Activated naive CD4-positive, alpha-beta T cell treated with anti-CD3 and anti-CD28 coated beads, Interleukin-2, amount 10 ng/mL, durations not matched to agents 7 days and 5 days (primary cell): Measurements from ENCODE around the gene NPAS3.

ENCODE experiments used
- CTCF ChIA-PET: fragments of 350-600 bp; sonication (Branson Sonifier 250); formaldehyde crosslinking; loops from one replicate; lab custom pipeline; 2021; ENCODE audit warnings: antibody characterized with exemption; lab: Charles Lee
- DNase-seq: peaks from one replicate; pipeline ENCODE4 v3.0.0-alpha.2; 2020
- H3K27ac Mint-ChIP-seq: one replicate; pipeline ENCODE4 v1.8.0; 2021; ENCODE audit warnings: mild to moderate bottlenecking, moderate library complexity, mixed read lengths
- H3K27me3 Mint-ChIP-seq: one replicate; pipeline ENCODE4 v1.8.0; 2021; ENCODE audit warnings: mild to moderate bottlenecking, mixed read lengths
- H3K36me3 Mint-ChIP-seq: one replicate; pipeline ENCODE4 v1.8.0; 2021; ENCODE audit warnings: mixed read lengths
- H3K4me1 Mint-ChIP-seq: one replicate; pipeline ENCODE4 v1.8.0; 2021; ENCODE audit warnings: mixed read lengths
- H3K4me3 Mint-ChIP-seq: one replicate; pipeline ENCODE4 v1.8.0; 2021; ENCODE audit warnings: mild to moderate bottlenecking, moderate library complexity, mixed read lengths
- H3K9me3 Mint-ChIP-seq: one replicate; pipeline ENCODE4 v1.8.0; 2021; ENCODE audit warnings: mixed read lengths

NPAS3 gene

DNA sequence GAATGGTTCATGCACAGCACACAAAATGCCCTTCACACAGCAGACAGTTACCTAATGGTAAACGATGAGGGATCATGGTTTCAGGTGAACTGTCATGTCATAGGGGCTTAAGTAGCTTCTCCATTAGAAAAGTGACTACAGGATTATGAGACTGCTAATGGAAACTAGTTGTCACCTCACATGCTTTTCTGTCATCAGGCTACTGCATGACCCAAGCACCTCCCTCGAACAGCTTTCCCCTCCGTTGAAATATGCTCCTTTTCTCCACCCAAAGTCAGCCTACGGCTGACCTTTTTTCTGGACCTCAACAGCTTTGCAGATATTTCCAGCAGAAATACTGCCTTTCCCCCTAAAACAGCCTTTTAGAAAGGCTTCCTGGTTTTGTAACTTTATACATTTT, 544.9 kb downstream of the NPAS3 start:
- no peak for DNase-seq
- H3K9me3 Mint-ChIP-seq = no peaks in the 10 kb centered on the region
- peaks cover 8% of the 10 kb centered on the region for H3K27me3 Mint-ChIP-seq
- no peak overlapping the region for H3K27ac Mint-ChIP-seq
- H3K4me1 Mint-ChIP-seq = no peaks in the 10 kb centered on the region
- no peak overlapping the region for H3K4me3 Mint-ChIP-seq
- no peaks in the 10 kb centered on the region for H3K36me3 Mint-ChIP-seq
- CTCF ChIA-PET = no interaction called here

GRCh38 chr14:33484264-33484663, 545.6 kb downstream of the NPAS3 start:
- Mint-ChIP-seq H3K27me3 (peaks cover 8% of the 10 kb centered on the region), H3K4me3 (no peak overlapping the region)

DNA sequence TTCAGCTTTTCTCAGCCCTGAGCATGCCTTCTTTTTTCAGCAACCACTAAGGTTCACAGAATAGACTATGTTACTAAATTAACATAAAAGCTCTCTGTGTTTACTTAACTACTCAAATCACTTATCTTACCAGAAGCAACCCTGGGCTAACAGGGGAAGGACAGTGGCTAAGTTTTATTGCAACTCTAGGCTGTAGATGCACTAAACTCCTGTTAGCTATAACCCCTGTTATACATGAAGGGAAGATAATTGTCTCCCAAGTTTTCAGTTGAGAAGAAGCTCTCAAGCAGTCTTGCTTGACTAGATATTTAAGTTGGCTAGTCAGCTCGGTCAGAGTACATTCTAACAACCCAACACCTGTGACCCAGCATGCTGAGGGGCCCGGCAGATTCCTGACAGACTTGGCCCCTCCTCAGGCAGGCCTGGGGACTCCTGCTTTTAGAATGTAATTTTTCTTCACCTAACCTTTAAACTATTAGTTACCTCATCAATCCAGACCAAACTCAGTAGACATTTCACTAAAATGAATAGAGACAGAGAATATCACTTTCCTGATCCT, 547.7 kb downstream of the NPAS3 start:
- CTCF ChIA-PET = no interaction called here
- no peak for DNase-seq
- H3K27ac Mint-ChIP-seq = no peak overlapping the region
- H3K4me1 Mint-ChIP-seq = no peaks in the 10 kb centered on the region
- H3K36me3 Mint-ChIP-seq = no peaks in the 10 kb centered on the region
- peaks cover 8% of the 10 kb centered on the region for H3K27me3 Mint-ChIP-seq
- H3K9me3 Mint-ChIP-seq = no peaks in the 10 kb centered on the region
- no peak overlapping the region for H3K4me3 Mint-ChIP-seq

More at GRCh38 chr14:33484264-33484663, 545.6 kb downstream of the NPAS3 start:
- no peak overlapping the region for H3K27ac Mint-ChIP-seq
- H3K9me3 Mint-ChIP-seq = no peaks in the 10 kb centered on the region
- CTCF ChIA-PET = no interaction called here
- H3K4me1 Mint-ChIP-seq = no peaks in the 10 kb centered on the region
- no peak for DNase-seq
- H3K36me3 Mint-ChIP-seq = no peaks in the 10 kb centered on the region

GRCh38 chr14:33488582-33488981, 549.9 kb downstream of the NPAS3 start:
- Mint-ChIP-seq H3K27ac (no peak overlapping the region), H3K9me3 (no peaks in the 10 kb centered on the region), H3K36me3 (no peaks in the 10 kb centered on the region), H3K4me3 (no peak overlapping the region), H3K27me3 (no peaks in the 10 kb centered on the region), H3K4me1 (no peaks in the 10 kb centered on the region)
- DNase-seq = no peak
- CTCF ChIA-PET = no interaction called here

DNA sequence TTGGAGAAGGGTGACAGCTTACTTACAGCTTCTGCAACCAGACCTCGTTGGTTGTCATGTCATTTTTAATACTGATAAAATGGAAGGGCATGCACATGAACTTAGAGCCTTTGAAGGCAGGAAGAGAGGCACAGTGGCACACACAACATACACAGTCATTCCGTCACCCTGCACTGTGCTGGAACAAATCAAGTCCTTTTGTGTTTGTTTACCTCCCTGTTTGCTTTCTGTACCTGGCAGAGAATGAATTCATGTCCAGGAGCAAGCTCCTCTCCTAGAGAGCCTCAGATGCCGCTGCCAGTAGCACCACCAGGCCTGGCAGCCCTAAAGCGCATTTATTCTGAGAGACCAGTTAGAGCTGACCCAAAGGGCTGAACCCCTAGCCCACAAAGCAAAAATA, 551.9 kb downstream of the NPAS3 start:
- H3K36me3 Mint-ChIP-seq = no peaks in the 10 kb centered on the region
- H3K27ac Mint-ChIP-seq = no peak overlapping the region
- no peaks in the 10 kb centered on the region for H3K27me3 Mint-ChIP-seq
- peaks cover 8% of the 10 kb centered on the region for H3K9me3 Mint-ChIP-seq
- DNase-seq = no peak
- CTCF ChIA-PET = no interaction called here
- H3K4me1 Mint-ChIP-seq = no peaks in the 10 kb centered on the region
- H3K4me3 Mint-ChIP-seq = no peak overlapping the region

- H3K27me3 Mint-ChIP-seq = no peaks in the 10 kb centered on the region
- CTCF ChIA-PET = no interaction called here
- H3K4me3 Mint-ChIP-seq = no peak overlapping the region
- H3K36me3 Mint-ChIP-seq = no peaks in the 10 kb centered on the region
- H3K4me1 Mint-ChIP-seq = no peaks in the 10 kb centered on the region
- no peak overlapping the region for H3K27ac Mint-ChIP-seq
- no peak for DNase-seq
- peaks cover 11% of the 10 kb centered on the region for H3K9me3 Mint-ChIP-seq
Measured at GRCh38 chr14:33491112-33491511, 552.4 kb downstream of the NPAS3 start.

DNA sequence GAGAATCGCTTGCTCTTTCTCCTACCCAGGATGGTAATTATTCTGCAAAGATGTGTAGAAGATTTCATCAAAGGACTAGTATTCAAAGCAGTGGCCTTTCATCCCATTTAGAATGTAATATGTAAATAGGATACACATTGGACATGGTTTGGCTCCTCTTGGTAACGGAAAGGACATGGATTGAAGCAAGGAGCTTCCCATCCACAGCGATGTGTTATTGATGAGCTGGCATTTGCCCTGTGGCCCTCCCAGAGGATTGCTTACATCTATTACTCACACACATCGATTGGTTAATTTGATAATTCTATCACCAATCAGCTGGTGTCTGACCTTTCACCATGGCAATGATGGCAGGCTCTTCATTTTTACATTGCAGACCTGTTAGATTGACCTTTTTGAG, 553.8 kb downstream of the NPAS3 start:
- CTCF ChIA-PET = no interaction called here
- H3K4me3 Mint-ChIP-seq = no peak overlapping the region
- no peaks in the 10 kb centered on the region for H3K27me3 Mint-ChIP-seq
- H3K4me1 Mint-ChIP-seq = no peaks in the 10 kb centered on the region
- peaks cover 16% of the 10 kb centered on the region for H3K9me3 Mint-ChIP-seq
- no peak overlapping the region for H3K27ac Mint-ChIP-seq
- DNase-seq = no peak
- H3K36me3 Mint-ChIP-seq = no peaks in the 10 kb centered on the region

DNA sequence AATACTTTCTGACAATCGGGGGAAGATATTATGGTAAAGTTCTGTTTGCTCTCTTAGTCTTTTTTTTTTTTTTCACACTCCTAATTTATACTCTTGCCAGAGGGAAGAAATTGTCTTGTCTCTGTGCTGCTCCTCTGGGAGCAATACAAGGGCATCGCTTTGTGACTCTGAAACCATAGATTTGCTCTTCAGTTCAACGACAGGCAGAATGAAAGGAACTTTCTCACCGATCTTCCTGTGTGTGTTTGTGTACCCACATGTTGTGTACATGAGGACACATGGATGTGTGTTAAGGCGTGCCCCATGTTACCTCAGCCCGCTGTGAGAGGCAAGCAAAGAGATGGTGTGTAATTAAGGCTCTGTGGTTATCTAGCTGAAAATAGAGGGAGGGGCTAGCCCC, 554.6 kb downstream of the NPAS3 start:
- no peaks in the 10 kb centered on the region for H3K27me3 Mint-ChIP-seq

DNA sequence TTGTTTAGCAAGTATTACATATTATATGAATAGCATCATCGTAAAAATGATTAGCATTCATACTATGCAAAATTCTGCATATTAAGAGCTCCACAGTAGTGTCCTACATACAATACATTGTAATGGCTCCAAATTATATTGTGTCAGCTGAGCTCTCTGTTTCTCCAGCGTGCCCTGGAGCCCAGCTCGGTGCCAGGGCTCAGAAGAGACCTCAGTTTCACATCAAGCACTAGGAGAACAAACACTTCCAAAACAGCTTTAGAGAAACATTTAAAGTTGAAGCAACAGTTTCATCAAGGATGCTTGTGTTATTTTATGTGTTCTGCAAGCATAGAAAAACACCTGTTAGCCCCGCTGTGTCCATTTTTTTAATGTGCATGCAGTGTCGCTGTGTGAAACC, 555.3 kb downstream of the NPAS3 start:
- no peaks in the 10 kb centered on the region for H3K4me1 Mint-ChIP-seq
- DNase-seq = no peak
- H3K27me3 Mint-ChIP-seq = no peaks in the 10 kb centered on the region
- H3K4me3 Mint-ChIP-seq = no peak overlapping the region
- no peaks in the 10 kb centered on the region for H3K36me3 Mint-ChIP-seq
- CTCF ChIA-PET = no interaction called here
- no peak overlapping the region for H3K27ac Mint-ChIP-seq
- peaks cover 18% of the 10 kb centered on the region for H3K9me3 Mint-ChIP-seq

More for the DNA sequence above, 554.6 kb downstream of the NPAS3 start:
- no peaks in the 10 kb centered on the region for H3K36me3 Mint-ChIP-seq
- peaks cover 16% of the 10 kb centered on the region for H3K9me3 Mint-ChIP-seq
- H3K27ac Mint-ChIP-seq = no peak overlapping the region
- no peaks in the 10 kb centered on the region for H3K4me1 Mint-ChIP-seq
- DNase-seq = no peak
- CTCF ChIA-PET = no interaction called here
- no peak overlapping the region for H3K4me3 Mint-ChIP-seq

- no peaks in the 10 kb centered on the region for H3K4me1 Mint-ChIP-seq
- no peaks in the 10 kb centered on the region for H3K27me3 Mint-ChIP-seq
- DNase-seq = no peak
- no peak overlapping the region for H3K4me3 Mint-ChIP-seq
- H3K9me3 Mint-ChIP-seq = peaks cover 18% of the 10 kb centered on the region
- CTCF ChIA-PET = no interaction called here
- no peak overlapping the region for H3K27ac Mint-ChIP-seq
- no peaks in the 10 kb centered on the region for H3K36me3 Mint-ChIP-seq
Measured at GRCh38 chr14:33499687-33500086, 561.0 kb downstream of the NPAS3 start.

- Mint-ChIP-seq H3K9me3 (peaks cover 3% of the 10 kb centered on the region), H3K4me1 (no peaks in the 10 kb centered on the region), H3K27ac (no peak overlapping the region), H3K4me3 (no peak overlapping the region), H3K27me3 (no peaks in the 10 kb centered on the region), H3K36me3 (no peaks in the 10 kb centered on the region)
- CTCF ChIA-PET = no interaction called here
- DNase-seq = no peak
Measured at GRCh38 chr14:33504246-33505099, 565.8 kb downstream of the NPAS3 start.

GRCh38 chr14:33505266-33505962, 566.7 kb downstream of the NPAS3 start:
- CTCF ChIA-PET = no interaction called here
- Mint-ChIP-seq H3K36me3 (no peaks in the 10 kb centered on the region), H3K9me3 (peaks cover 3% of the 10 kb centered on the region), H3K4me1 (no peaks in the 10 kb centered on the region), H3K27me3 (no peaks in the 10 kb centered on the region), H3K27ac (no peak overlapping the region), H3K4me3 (no peak overlapping the region)
- DNase-seq = no peak

- CTCF ChIA-PET = no interaction called here
- no peaks in the 10 kb centered on the region for H3K36me3 Mint-ChIP-seq
Measured at GRCh38 chr14:33505963-33506329, 567.3 kb downstream of the NPAS3 start.

GRCh38 chr14:33508126-33509062, 569.7 kb downstream of the NPAS3 start:
- CTCF ChIA-PET = no interaction called here
- Mint-ChIP-seq H3K27ac (no peak overlapping the region), H3K9me3 (no peaks in the 10 kb centered on the region), H3K4me3 (no peak overlapping the region), H3K36me3 (no peaks in the 10 kb centered on the region), H3K4me1 (no peaks in the 10 kb centered on the region), H3K27me3 (no peaks in the 10 kb centered on the region)
- DNase-seq = no peak

More at GRCh38 chr14:33505963-33506329, 567.3 kb downstream of the NPAS3 start:
- Mint-ChIP-seq H3K27ac (no peak overlapping the region), H3K9me3 (peaks cover 3% of the 10 kb centered on the region), H3K27me3 (no peaks in the 10 kb centered on the region), H3K4me1 (no peaks in the 10 kb centered on the region), H3K4me3 (no peak overlapping the region)
- no peak for DNase-seq
